Endodermal cell (in vitro differentiated cells): Measurements from ENCODE around the gene METTL23. TPM values are rescaled to one million over a fixed set of nuclear protein-coding genes. Genes with fewer than 3 reads are reported as not detected.

Experiments
- DNase-seq: peaks from one replicate; pipeline ENCODE4 v3.0.0-alpha.2; 2017
- H3K27ac ChIP-seq: 2 replicates; pipeline ENCODE4 v1.5.1; 2013; ENCODE audit warnings: mild to moderate bottlenecking, low read depth, low read length, moderate library complexity
- H3K27me3 ChIP-seq: 2 replicates; pipeline ENCODE4 v1.6.1; 2013; ENCODE audit warnings: mild to moderate bottlenecking, low read length, moderate library complexity; ENCODE audit not compliant: insufficient read depth, control insufficient read depth, poor library complexity, severe bottlenecking
- H3K36me3 ChIP-seq: 2 replicates; pipeline ENCODE4 v1.7.0; 2013; ENCODE audit warnings: mild to moderate bottlenecking, low read length, moderate library complexity; ENCODE audit not compliant: control insufficient read depth, insufficient read depth
- H3K4me1 ChIP-seq: one replicate; pipeline ENCODE4 v1.7.0; 2013; ENCODE audit warnings: low read length; ENCODE audit not compliant: control insufficient read depth, insufficient read depth
- H3K4me3 ChIP-seq: 2 replicates; pipeline ENCODE4 v1.5.1; 2013; ENCODE audit warnings: mild to moderate bottlenecking, low read length, moderate library complexity
- H3K9ac ChIP-seq: 2 replicates; pipeline ENCODE4 v1.6.1; 2013; ENCODE audit warnings: mild to moderate bottlenecking, low read length, moderate library complexity; ENCODE audit not compliant: poor library complexity, severe bottlenecking; ENCODE audit errors: extremely low read depth
- H3K9me3 ChIP-seq: 2 replicates; pipeline ENCODE4 v1.6.1; 2013; ENCODE audit warnings: mild to moderate bottlenecking, low read length, moderate library complexity; ENCODE audit not compliant: control insufficient read depth
- H3K27ac Mint-ChIP-seq: 2 replicates; pipeline ENCODE4 v1.8.0; 2020; ENCODE audit warnings: mixed read lengths
- H3K27me3 Mint-ChIP-seq: 2 replicates; pipeline ENCODE4 v1.8.0; 2021; ENCODE audit warnings: mild to moderate bottlenecking, mixed read lengths; ENCODE audit not compliant: insufficient read depth
- H3K36me3 Mint-ChIP-seq: 2 replicates; pipeline ENCODE4 v1.8.0; 2020; ENCODE audit warnings: low read depth, mixed read lengths
- H3K4me1 Mint-ChIP-seq: 2 replicates; pipeline ENCODE4 v1.8.0; 2020; ENCODE audit warnings: mixed read lengths
- H3K4me3 Mint-ChIP-seq: 2 replicates; pipeline ENCODE4 v1.8.0; 2020; ENCODE audit warnings: mild to moderate bottlenecking, moderate library complexity, mixed read lengths
- H3K9me3 Mint-ChIP-seq: 2 replicates; pipeline ENCODE4 v1.8.0; 2020; ENCODE audit warnings: mild to moderate bottlenecking, mixed read lengths
- CTCF ChIP-seq: fragments of 200-600 bp; sonication (generic); conservative IDR thresholded peaks from 2 replicates; pipeline ENCODE4 v1.5.0; 2021; ENCODE audit warnings: antibody characterized with exemption, mild to moderate bottlenecking
- WGBS, 2 experiments: methylation state at CpG; one replicate each; pipeline versions ENCODE4 v1.1.5 to v1.1.7; 2013; ENCODE audit warnings: missing lambda C conversion rate in 2 of 2, mixed read lengths in 1 of 2; ENCODE audit not compliant: insufficient coverage in 1 of 2, insufficient read length in 1 of 2; 5-methylcytosine and 5-hydroxymethylcytosine counted together
- microRNA-seq: library from miRNA; unstranded; fragments of <30 nt; microRNA quantifications from one replicate; pipeline ENCODE4 v1.2.0, GENCODE V29; 2020; ENCODE audit warnings: borderline microRNAs expressed
- total RNA-seq, 2 donors: library from RNA; stranded (reverse); fragmentation: NEBNext Ultra II Directional in 1 of 2; extraction: Animal tissue kit (Norgen Biotek cat#: 25700) in 1 of 2; gene quantifications; 2 replicates in 1 of 2; 3 replicates in 1 of 2; pipeline ENCODE4 v1.2.1, GENCODE V29; 2021

The METTL23 gene
- total RNA-seq, 2 donors from 2014 or later = 31.3 to 39.9 TPM

GRCh38 chr17:76775021-76775600 is 48.5 kb downstream of the METTL23 start:
- no peak for DNase-seq
- H3K9ac ChIP-seq = no peak overlapping the region
- no peak for TF ChIP-seq CTCF
- H3K36me3 ChIP-seq = peaks cover 60% of the 10 kb centered on the region
- 95 to 99% methylated on average over 7 to 10 of the region's 10 CpGs for WGBS, 2 experiments
- Mint-ChIP-seq H3K27me3 (no peaks in the 10 kb centered on the region), H3K4me1 (peaks cover 3% of the 10 kb centered on the region), H3K27ac (peak overlapping the region; percentile 23), H3K4me3 (no peak overlapping the region), H3K36me3 (peaks cover 60% of the 10 kb centered on the region), H3K9me3 (no peaks in the 10 kb centered on the region)
- no peak overlapping the region for H3K4me3 ChIP-seq
- no peaks in the 10 kb centered on the region for H3K9me3 ChIP-seq
- H3K4me1 ChIP-seq = no peaks in the 10 kb centered on the region
- no peak overlapping the region for H3K27ac ChIP-seq
- H3K27me3 ChIP-seq = no peaks in the 10 kb centered on the region

GRCh38 chr17:76781056-76781982 is 54.7 kb downstream of the METTL23 start:
- peak; percentile 38 for TF ChIP-seq CTCF
- H3K27me3 ChIP-seq = no peaks in the 10 kb centered on the region
- H3K4me3 ChIP-seq = no peak overlapping the region
- H3K9me3 ChIP-seq = no peaks in the 10 kb centered on the region
- no peaks in the 10 kb centered on the region for H3K27me3 Mint-ChIP-seq
- peak; percentile 68 for DNase-seq
- H3K4me1 ChIP-seq = no peaks in the 10 kb centered on the region
- peaks cover 37% of the 10 kb centered on the region for H3K36me3 Mint-ChIP-seq
- no peaks in the 10 kb centered on the region for H3K9me3 Mint-ChIP-seq
- H3K9ac ChIP-seq = no peak overlapping the region
- H3K4me1 Mint-ChIP-seq = peaks cover 4% of the 10 kb centered on the region
- no peak overlapping the region for H3K4me3 Mint-ChIP-seq
- H3K36me3 ChIP-seq = peaks cover 25% of the 10 kb centered on the region
- H3K27ac Mint-ChIP-seq = peak overlapping the region; percentile 70
- 88 to 92% methylated on average over 8 to 12 of the region's 12 CpGs for WGBS, 2 experiments
- no peak overlapping the region for H3K27ac ChIP-seq

- Mint-ChIP-seq H3K4me3 (no peak overlapping the region), H3K27me3 (no peaks in the 10 kb centered on the region), H3K9me3 (no peaks in the 10 kb centered on the region), H3K4me1 (peaks cover 4% of the 10 kb centered on the region), H3K36me3 (peaks cover 28% of the 10 kb centered on the region), H3K27ac (no peak overlapping the region)
- no peak for TF ChIP-seq CTCF
- Histone ChIP-seq H3K36me3 (peaks cover 20% of the 10 kb centered on the region), H3K27me3 (no peaks in the 10 kb centered on the region), H3K9me3 (no peaks in the 10 kb centered on the region), H3K4me3 (no peak overlapping the region), H3K27ac (no peak overlapping the region), H3K9ac (no peak overlapping the region), H3K4me1 (no peaks in the 10 kb centered on the region)
- DNase-seq = no peak
- 92% methylated on average over 4 of the region's 5 CpGs; no CpG with 5 or more reads in 1 of the 2 experiments for WGBS, 2 experiments
These were observed 56.5 kb downstream of the METTL23 start for GRCh38 chr17:76783146-76783545.

Small RNA genes within 50 kb of the gene (microRNA-seq; reads per million reads assigned to microRNA genes)
- 0.89 reads per million for gene MIR636

Other genes starting within 250 kb of the METTL23 start
- gene RHBDF2, start 225.4 kb upstream of the METTL23 start, total RNA-seq = 10 to 100 TPM; 28.5 to 31.1 TPM
- gene CYGB, start 189.1 kb upstream of the METTL23 start, total RNA-seq = 1 to 10 TPM; 2.0 to 3.4 TPM
- 1 to 10 TPM; 3.2 to 4.8 TPM for gene PRCD, start 186.8 kb upstream of the METTL23 start, total RNA-seq
- 10 to 100 TPM; 15.1 to 26.9 TPM for gene ST6GALNAC2, start 141.0 kb upstream of the METTL23 start, total RNA-seq
- gene ST6GALNAC1, start 83.1 kb upstream of the METTL23 start, total RNA-seq = not detected
- 10 to 100 TPM; 61.6 to 77.1 TPM for gene MXRA7, start 15.9 kb upstream of the METTL23 start, total RNA-seq
- gene JMJD6, start 233 bp upstream of the METTL23 start, total RNA-seq = 10 to 100 TPM; 17.0 to 20.3 TPM
- 100 to 1,000 TPM; 255 to 307 TPM for gene SRSF2, start 10.5 kb downstream of the METTL23 start, total RNA-seq
- 10 to 100 TPM; 29.3 to 33.3 TPM for gene MFSD11, start 11.3 kb downstream of the METTL23 start, total RNA-seq
- 1 to 10 TPM; 2.9 to 3.3 TPM for gene MGAT5B, start 141.6 kb downstream of the METTL23 start, total RNA-seq